Stimulated activated CD4-positive, alpha-beta T cell treated with anti-CD3 and anti-CD28 coated beads, Interleukin-4, amount 100 ng/mL, for 24 hours (primary cell): Measurements from ENCODE around the gene CD93.

Experiments
- DNase-seq: peaks from one replicate; pipeline ENCODE4 v3.0.0-alpha.2; 2020

CD93 gene

DNA sequence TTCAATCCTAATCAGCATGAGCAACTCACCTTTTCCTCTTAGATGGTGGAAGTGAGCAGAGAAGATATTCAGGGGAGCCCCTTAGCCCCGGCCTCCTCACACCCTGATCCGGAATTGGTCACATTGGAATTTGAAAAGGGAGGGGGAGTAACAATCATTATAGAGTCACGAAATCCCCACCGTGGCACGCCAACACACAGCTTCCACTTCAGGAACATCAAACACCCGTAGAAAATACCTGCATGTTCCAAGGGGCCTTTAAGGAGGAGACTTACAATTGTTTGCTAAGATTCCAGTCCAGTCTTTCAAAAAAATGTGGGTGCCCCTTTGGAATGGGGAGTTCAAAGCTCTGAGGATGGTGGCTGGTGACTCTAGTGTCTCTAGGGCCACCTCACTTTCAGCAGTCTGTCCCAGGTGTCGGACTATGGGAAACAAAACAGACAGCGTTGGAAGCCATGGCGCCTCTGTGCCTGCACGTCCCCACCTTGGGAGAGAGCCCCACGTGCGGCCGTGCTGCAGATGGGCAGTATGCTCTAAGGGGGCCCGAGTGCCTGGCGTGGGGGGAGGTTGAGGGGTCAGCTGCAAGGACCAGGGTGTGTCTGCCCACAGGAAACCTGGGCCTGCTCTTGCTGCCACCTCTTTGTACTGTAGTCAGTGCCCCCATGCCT, 2.4 kb downstream of the CD93 start:
- DNase-seq: no peak

DNA sequence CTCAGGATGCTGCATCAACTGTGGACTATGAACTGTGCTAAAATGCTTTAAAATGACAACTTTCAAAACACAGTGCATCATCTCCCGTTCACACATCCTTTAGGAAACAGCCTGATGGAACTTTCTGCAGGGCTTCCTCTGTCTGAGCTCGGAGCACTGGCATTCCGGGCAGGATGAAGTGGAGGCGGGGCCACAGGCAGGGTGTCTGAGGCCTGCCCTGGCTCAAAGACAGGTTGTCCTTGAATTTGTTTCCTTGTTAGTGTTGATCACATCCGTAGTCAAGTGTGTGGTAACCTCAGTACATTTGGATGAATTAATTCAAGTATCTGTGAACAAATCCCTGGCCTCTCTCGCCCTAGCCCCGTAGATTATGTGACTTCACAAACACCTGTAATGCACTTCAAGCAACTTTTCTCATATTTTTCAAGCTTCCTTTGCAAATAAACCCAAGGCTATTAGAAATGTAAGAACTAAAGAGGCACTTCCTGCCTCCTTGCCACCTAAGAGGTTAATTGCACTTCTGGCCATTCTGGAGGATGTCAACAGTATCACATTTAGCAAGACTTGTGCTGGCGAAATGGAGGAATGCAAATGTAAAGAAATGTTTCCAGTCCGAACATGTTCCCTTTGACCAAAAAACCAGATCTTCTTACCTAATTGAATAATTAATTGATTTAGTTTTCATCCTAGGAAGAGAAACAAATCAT, 3.1 kb downstream of the CD93 start:
- no peak for DNase-seq

GRCh38 chr20:23081263-23081819, 4.8 kb downstream of the CD93 start:
- DNase-seq: no peak

- no peak for DNase-seq
Measured at GRCh38 chr20:23080521-23080920, 5.6 kb downstream of the CD93 start.

DNA sequence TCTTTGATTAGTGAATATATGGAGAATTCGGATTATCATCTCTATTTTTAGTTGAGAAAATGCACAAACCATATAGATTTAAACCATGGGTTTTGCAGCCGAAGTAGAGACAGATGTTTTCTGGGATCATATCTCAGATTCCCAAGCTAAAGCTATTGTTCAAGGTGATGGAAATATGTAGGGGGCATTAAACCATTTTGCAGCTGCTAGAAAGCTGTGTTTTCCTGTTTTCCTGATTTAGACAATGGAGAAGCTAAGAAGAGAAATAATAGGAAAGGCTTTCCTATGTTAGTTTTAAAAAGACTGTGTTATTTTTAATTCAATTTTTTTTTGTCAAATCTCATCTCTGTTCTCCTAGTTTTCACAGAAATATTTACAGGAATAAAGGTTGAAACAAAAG, 6.2 kb downstream of the CD93 start:
- no peak for DNase-seq

DNA sequence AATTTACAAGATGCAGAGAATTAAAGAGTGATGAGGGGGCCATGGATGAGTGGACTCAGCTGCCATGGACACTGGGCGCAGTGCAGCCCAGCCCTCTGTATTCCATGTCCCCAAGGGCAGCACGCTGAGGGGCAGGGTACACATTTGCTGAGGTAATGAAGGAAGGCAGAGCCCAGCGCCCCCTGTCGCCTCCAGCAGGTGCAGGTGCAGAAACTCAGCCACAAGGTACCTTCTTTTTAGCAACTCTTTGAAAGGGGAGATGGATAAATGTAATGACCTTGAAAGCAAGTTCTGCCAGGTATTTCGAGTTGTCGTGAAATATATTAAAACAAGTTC, 7.1 kb downstream of the CD93 start:
- DNase-seq: no peak

GRCh38 chr20:23078351-23079015, 7.6 kb downstream of the CD93 start:
- DNase-seq: no peak

DNA sequence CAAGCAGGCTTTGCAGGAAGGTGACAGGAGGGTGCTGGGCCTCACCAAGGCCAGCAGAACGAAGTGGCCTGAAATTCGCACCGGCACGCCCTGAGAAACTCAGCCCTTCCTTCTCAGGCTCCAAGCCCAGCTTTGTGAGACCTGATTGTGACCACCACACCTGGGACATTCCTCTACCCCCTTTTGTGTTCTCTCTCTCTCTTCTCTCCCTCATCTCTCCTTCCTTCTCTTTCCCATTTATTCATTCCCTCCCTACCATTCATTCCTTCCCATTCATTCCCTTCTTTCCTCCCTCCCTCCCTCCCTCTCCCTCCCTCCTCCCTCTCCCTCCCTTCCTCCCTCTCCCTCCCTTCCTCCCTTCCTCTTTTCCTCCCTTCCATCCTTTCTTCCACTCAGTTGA, 8.8 kb downstream of the CD93 start:
- DNase-seq: no peak

DNA sequence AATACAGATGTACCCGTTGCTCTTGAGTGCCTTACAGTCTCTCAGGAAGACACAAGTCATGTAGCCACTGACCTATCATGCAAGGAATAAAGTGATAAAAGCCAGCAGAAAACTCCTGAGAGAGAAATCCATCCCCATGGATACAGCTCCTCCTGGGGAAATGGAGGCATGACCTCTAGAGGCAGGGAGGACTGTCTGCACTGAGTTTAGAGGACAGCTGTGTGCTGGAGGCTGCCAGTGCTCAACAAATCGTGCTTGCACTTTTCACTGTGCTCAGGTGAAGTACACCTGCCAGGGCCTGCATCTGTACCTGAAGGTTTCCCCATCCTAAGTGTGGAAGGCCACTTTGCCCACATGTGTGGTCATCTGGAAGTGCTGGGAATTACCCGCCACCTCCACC, 12.1 kb downstream of the CD93 start:
- DNase-seq: no peak

GRCh38 chr20:23072892-23073586, 13.1 kb downstream of the CD93 start:
- no peak for DNase-seq

- no peak for DNase-seq
Measured at GRCh38 chr20:23071996-23072395, 14.1 kb downstream of the CD93 start.

GRCh38 chr20:23071398-23071797, 14.7 kb downstream of the CD93 start:
- no peak for DNase-seq

DNA sequence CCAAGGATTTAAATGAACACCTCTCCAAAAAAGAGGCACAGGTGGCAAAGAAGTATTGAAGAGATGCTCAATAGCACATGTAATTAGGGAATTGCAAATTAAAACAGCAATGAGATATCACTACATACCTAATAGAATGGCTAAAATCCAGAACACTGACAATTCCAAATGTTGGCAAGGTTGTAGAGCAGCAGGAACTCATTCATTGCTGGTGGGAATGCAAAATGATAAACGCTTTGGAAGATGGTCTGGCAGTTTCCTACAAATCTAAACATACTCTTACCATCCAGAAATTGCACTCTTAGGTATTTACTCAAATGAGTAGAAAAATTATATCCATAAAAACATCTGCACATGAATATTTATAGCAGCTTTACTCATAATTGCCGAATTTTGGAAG, 17.0 kb downstream of the CD93 start:
- DNase-seq: no peak

- no peak for DNase-seq
Measured at GRCh38 chr20:23068283-23068682, 17.8 kb downstream of the CD93 start.

- DNase-seq: no peak
Measured at GRCh38 chr20:23066772-23067171, 19.4 kb downstream of the CD93 start.

- no peak for DNase-seq
Measured at GRCh38 chr20:23065266-23066201, 20.6 kb downstream of the CD93 start.

- DNase-seq: no peak
Measured at GRCh38 chr20:23063581-23063980, 22.5 kb downstream of the CD93 start.

- DNase-seq: no peak
Measured at GRCh38 chr20:23063168-23063567, 23.0 kb downstream of the CD93 start.

DNA sequence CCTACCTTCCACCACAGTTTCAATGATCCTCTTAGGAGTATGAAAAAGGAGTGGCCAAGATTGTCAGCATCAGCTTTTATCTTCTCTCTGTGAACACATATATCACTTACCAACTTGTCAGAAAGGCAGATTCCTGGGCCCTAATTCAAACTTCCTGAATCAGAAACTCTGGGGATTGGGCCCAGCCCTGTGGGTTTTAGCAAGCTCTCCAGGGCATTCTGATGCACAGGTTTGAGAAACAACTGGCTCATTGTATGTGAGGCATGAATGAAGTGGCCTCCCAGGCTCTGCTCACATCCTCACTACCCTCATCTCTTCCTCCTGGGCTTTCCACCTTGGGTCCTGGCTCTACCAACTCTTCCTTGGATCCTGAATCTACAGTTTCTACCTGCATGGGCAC, 23.5 kb downstream of the CD93 start:
- no peak for DNase-seq

- DNase-seq: no peak
Measured at GRCh38 chr20:23061734-23062561, 24.2 kb downstream of the CD93 start.

- no peak for DNase-seq
Measured at GRCh38 chr20:23061262-23061661, 24.9 kb downstream of the CD93 start.
